ENCODE data around the gene TBX2. TPM values are rescaled to one million over a fixed set of nuclear protein-coding genes. Genes with fewer than 3 reads are reported as not detected.

The TBX2 gene
- total RNA-seq, 1 experiment from 2014 or later: not detected

DNA sequence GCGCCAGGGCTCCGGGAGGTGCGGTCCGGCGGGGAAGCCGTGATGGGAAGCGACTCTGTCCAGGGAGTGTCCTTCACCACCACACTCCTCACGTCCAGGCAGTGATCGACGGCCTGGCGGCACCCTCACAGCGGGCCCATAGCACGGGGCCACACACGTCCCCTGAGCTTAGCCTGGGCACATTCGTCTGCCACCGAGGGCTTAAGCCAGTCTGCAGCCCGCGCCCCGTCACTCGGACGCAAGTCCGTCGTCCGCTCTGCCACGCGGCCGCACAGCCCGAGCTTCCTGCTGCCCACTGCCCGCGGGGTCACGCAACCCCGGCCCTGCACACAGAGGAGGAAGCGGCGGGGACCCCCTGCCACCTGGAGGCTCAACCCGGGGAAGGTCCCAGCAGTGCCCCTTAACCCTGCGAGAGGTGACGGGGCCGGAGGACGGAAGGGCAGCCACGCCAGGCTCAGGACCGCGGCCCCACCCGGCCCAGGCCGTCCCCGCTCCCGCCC is 3.0 kb upstream of the TBX2 start:
- Histone ChIP-seq H3K27me3 (ENCODE audit: insufficient read depth, low read length) (peaks cover 68% of the 10 kb centered on the region), H2BK20ac (ENCODE audit: low read depth, low read length, poor library complexity, severe bottlenecking) (no peak overlapping the region), H3K4me1 (ENCODE audit: insufficient read depth, low read length) (no peaks in the 10 kb centered on the region), H3K4me2 (ENCODE audit: insufficient read depth, insufficient read length, low read length) (peak overlapping the region; percentile 3), H2BK5ac (ENCODE audit: insufficient read length, low read length) (no peak overlapping the region), H4K91ac (ENCODE audit: insufficient read length, low read depth, low read length) (no peak overlapping the region), H3K23ac (ENCODE audit: insufficient read length, low read depth, low read length) (no peak overlapping the region), H2BK120ac (ENCODE audit: low read depth, low read length, poor library complexity, severe bottlenecking) (no peak overlapping the region), H3K27ac (ENCODE audit: insufficient read length, low read depth, low read length) (no peak overlapping the region), H4K20me1 (ENCODE audit: control insufficient read depth, insufficient read depth, insufficient read length) (no peaks in the 10 kb centered on the region), H3K9ac (ENCODE audit: extremely low read depth, insufficient read length, low read length) (no peak overlapping the region), H2BK12ac (ENCODE audit: insufficient read length, low read depth, low read length) (no peak overlapping the region), H3K9me3 (ENCODE audit: control insufficient read depth, low read depth, low read length) (no peaks in the 10 kb centered on the region), H3K14ac (ENCODE audit: insufficient read depth, low read length) (no peak overlapping the region), H4K5ac (ENCODE audit: insufficient read length, low read depth, low read length) (no peak overlapping the region), H4K8ac (replicated peaks; ENCODE audit: insufficient read length, low read depth, low read length) (no peak overlapping the region), H2AFZ (ENCODE audit: low read length) (no peak overlapping the region), H2BK15ac (ENCODE audit: low read depth, low read length) (no peak overlapping the region), H3K79me1 (ENCODE audit: insufficient read depth, low read depth, low read length, poor library complexity, severe bottlenecking) (no peaks in the 10 kb centered on the region), H3K18ac (ENCODE audit: insufficient read length, low read depth, low read length) (no peak overlapping the region), H3K56ac (ENCODE audit: insufficient read length, low read depth, low read length) (no peak overlapping the region), H2AK5ac (ENCODE audit: insufficient read length, low read length) (no peak overlapping the region), H3T11ph (ENCODE audit: low read length) (no peak overlapping the region), H3K4ac (ENCODE audit: low read depth, low read length) (no peak overlapping the region), H3K79me2 (ENCODE audit: insufficient read depth, low read length) (no peaks in the 10 kb centered on the region), H3K23me2 (ENCODE audit: insufficient read length, low read depth, low read length, poor library complexity, severe bottlenecking) (peaks cover 8% of the 10 kb centered on the region)
- Mint-ChIP-seq H3K4me3 (no peak overlapping the region), H3K27ac (no peak overlapping the region), H3K36me3 (ENCODE audit: insufficient read depth in 1 of 3, low read depth in 3 of 3) (no peaks in the 10 kb centered on the region; a peak in 1 of 7 replicates), H3K27me3 (ENCODE audit: low read depth) (peaks cover 93% of the 10 kb centered on the region), H3K9me3 (peaks cover 0 to 5% of the 10 kb centered on the region in 2 experiments; a peak in 3 of 5 replicates), H3K4me1 (peaks cover 18 to 24% of the 10 kb centered on the region in 2 experiments)
- no CpG with 5 or more reads among the region's 46 CpGs for WGBS (ENCODE audit: extremely low coverage, insufficient read length, low lambda C conversion rate)
- no peak for DNase-seq
- TF ChIP-seq, protein P1, sequence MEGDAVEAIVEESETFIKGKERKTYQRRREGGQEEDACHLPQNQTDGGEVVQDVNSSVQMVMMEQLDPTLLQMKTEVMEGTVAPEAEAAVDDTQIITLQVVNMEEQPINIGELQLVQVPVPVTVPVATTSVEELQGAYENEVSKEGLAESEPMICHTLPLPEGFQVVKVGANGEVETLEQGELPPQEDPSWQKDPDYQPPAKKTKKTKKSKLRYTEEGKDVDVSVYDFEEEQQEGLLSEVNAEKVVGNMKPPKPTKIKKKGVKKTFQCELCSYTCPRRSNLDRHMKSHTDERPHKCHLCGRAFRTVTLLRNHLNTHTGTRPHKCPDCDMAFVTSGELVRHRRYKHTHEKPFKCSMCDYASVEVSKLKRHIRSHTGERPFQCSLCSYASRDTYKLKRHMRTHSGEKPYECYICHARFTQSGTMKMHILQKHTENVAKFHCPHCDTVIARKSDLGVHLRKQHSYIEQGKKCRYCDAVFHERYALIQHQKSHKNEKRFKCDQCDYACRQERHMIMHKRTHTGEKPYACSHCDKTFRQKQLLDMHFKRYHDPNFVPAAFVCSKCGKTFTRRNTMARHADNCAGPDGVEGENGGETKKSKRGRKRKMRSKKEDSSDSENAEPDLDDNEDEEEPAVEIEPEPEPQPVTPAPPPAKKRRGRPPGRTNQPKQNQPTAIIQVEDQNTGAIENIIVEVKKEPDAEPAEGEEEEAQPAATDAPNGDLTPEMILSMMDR (conservative IDR thresholded peaks at IDR 0.05): no peak

All from H9 (cell line).